ENCODE data around the gene NR5A2.
A peak's percentile ranks its signal among the peaks of the same experiment; 100 is the strongest.

NR5A2 gene

GRCh38 chr1:200143347-200143746, 115.8 kb downstream of the NR5A2 start:
- Histone ChIP-seq H3K9ac (ENCODE audit: low read length) (no peak overlapping the region), H3K36me3 (ENCODE audit: insufficient read depth, low read length) (no peaks in the 10 kb centered on the region), H3K9me3 (ENCODE audit: low read length) (no peaks in the 10 kb centered on the region), H3K4me3 (ENCODE audit: low read depth, low read length, poor library complexity, severe bottlenecking) (no peak overlapping the region), H3K9me2 (ENCODE audit: low read depth, low read length) (no peaks in the 10 kb centered on the region), H2AFZ (ENCODE audit: low read length) (no peak overlapping the region), H3K4me2 (ENCODE audit: low read length) (no peak overlapping the region), H3K27me3 (ENCODE audit: insufficient read depth, low read length) (no peaks in the 10 kb centered on the region), H4K20me1 (ENCODE audit: insufficient read depth, low read length) (no peaks in the 10 kb centered on the region), H3K27ac (ENCODE audit: low read depth, low read length, poor library complexity, severe bottlenecking) (peak overlapping the region; percentile 2), H3F3A (ENCODE audit: insufficient read depth, low read length) (no peaks in the 10 kb centered on the region), H3K4me1 (ENCODE audit: insufficient read depth, low read length, severe bottlenecking) (peaks cover 9% of the 10 kb centered on the region), H3K79me2 (ENCODE audit: insufficient read depth, low read length) (no peaks in the 10 kb centered on the region)
- TF ChIP-seq EZH2 (IDR thresholded peaks at IDR 0.05; ENCODE audit: borderline replicate concordance, low read length) = no peak

GRCh38 chr1:200146100-200146499, 118.6 kb downstream of the NR5A2 start:
- no peaks in the 10 kb centered on the region for H4K20me1 ChIP-seq (ENCODE audit: insufficient read depth, low read length)
- H3K27me3 ChIP-seq (ENCODE audit: insufficient read depth, low read length) = no peaks in the 10 kb centered on the region
- no peaks in the 10 kb centered on the region for H3K9me3 ChIP-seq (ENCODE audit: low read length)
- 0 out of 2 replicates have a peak, but pooled peaks cover 2% of the 10 kb centered on the region for H3F3A ChIP-seq (ENCODE audit: insufficient read depth, low read length)
- H3K27ac ChIP-seq (ENCODE audit: low read depth, low read length, poor library complexity, severe bottlenecking) = no peak overlapping the region
- peaks cover 27% of the 10 kb centered on the region for H3K4me1 ChIP-seq (ENCODE audit: insufficient read depth, low read length, severe bottlenecking)
- H3K4me2 ChIP-seq (ENCODE audit: low read length) = no peak overlapping the region
- no peaks in the 10 kb centered on the region for H3K79me2 ChIP-seq (ENCODE audit: insufficient read depth, low read length)
- H2AFZ ChIP-seq (ENCODE audit: low read length) = no peak overlapping the region
- H3K9ac ChIP-seq (ENCODE audit: low read length) = no peak overlapping the region
- H3K4me3 ChIP-seq (ENCODE audit: low read depth, low read length, poor library complexity, severe bottlenecking) = no peak overlapping the region
- H3K9me2 ChIP-seq (ENCODE audit: low read depth, low read length) = no peaks in the 10 kb centered on the region
- no peaks in the 10 kb centered on the region for H3K36me3 ChIP-seq (ENCODE audit: insufficient read depth, low read length)
- TF ChIP-seq EZH2 (IDR thresholded peaks at IDR 0.05; ENCODE audit: borderline replicate concordance, low read length) (no peak), CTCF (IDR thresholded peaks at IDR 0.05; ENCODE audit: low read length) (no peak)

GRCh38 chr1:200147094-200147493, 119.6 kb downstream of the NR5A2 start:
- Histone ChIP-seq H3K4me2 (ENCODE audit: low read length) (no peak overlapping the region), H4K20me1 (ENCODE audit: insufficient read depth, low read length) (no peaks in the 10 kb centered on the region), H3F3A (ENCODE audit: insufficient read depth, low read length) (0 out of 2 replicates have a peak, but pooled peaks cover 2% of the 10 kb centered on the region)

More at GRCh38 chr1:200147094-200147493, 119.6 kb downstream of the NR5A2 start:
- Histone ChIP-seq H3K9me3 (ENCODE audit: low read length) (no peaks in the 10 kb centered on the region), H3K9ac (ENCODE audit: low read length) (no peak overlapping the region), H2AFZ (ENCODE audit: low read length) (no peak overlapping the region), H3K4me3 (ENCODE audit: low read depth, low read length, poor library complexity, severe bottlenecking) (no peak overlapping the region), H3K4me1 (ENCODE audit: insufficient read depth, low read length, severe bottlenecking) (peaks cover 36% of the 10 kb centered on the region), H3K9me2 (ENCODE audit: low read depth, low read length) (no peaks in the 10 kb centered on the region), H3K36me3 (ENCODE audit: insufficient read depth, low read length) (no peaks in the 10 kb centered on the region), H3K27me3 (ENCODE audit: insufficient read depth, low read length) (no peaks in the 10 kb centered on the region), H3K27ac (ENCODE audit: low read depth, low read length, poor library complexity, severe bottlenecking) (no peak overlapping the region), H3K79me2 (ENCODE audit: insufficient read depth, low read length) (no peaks in the 10 kb centered on the region)
- TF ChIP-seq CTCF (IDR thresholded peaks at IDR 0.05; ENCODE audit: low read length) (no peak), EZH2 (IDR thresholded peaks at IDR 0.05; ENCODE audit: borderline replicate concordance, low read length) (no peak)

Measured in OCI-LY1 (cell line).